Left lobe of liver (tissue), 2 donors: Measurements from ENCODE around the gene CFAP90. TPM values are rescaled to one million over a fixed set of nuclear protein-coding genes. Genes with fewer than 3 reads are reported as not detected.

Experiments used
- ATAC-seq: fragments of 200-7000 bp; cut with Tn5 transposase; one replicate; pipeline ENCODE4 v1.9.1; 2020; ENCODE audit warnings: mild to moderate bottlenecking, moderate library complexity
- DNase-seq: peaks from one replicate; pipeline ENCODE4 v3.0.0-alpha.2; 2020; ENCODE audit warnings: low spot score
- total RNA-seq: library from RNA; stranded (reverse); gene quantifications from one replicate; pipeline ENCODE4 v1.2.1, GENCODE V29; 2021
- donor health status: DM: no; HTN: no; CAD: no; lungs with moderate emphysema.
- donor health status: DM: no; HTN: yes; CAD: no.

CFAP90 gene
- total RNA-seq, 1 donor from 2014 or later = 0.48 TPM

GRCh38 chr5:7827610-7828009 lies 23.3 kb downstream of the CFAP90 start:
- ATAC-seq (no peak), DNase-seq (no peak)

DNA sequence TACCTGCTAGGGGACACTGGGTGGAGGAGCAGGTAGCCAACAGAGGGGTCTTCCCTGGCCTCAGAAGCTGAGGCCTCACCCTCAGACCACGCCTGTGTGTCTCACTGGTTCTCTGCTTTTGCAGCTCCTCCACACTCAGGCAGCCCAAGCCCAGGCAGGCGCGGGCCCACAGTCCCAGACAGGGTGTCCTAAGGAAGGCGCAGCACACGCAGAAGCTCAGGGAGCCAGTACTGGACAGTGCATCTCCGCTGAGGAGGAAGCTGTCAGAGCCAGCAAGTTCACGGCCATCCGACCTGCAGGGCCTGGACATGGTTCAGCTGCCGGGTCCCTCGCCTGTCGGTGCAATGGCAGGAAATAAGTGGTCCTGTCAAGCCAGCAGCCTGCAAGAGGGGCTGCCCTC lies 25.3 kb downstream of the CFAP90 start:
- no peak for DNase-seq
- no peak for ATAC-seq

- DNase-seq (no peak), ATAC-seq (no peak)
These were observed 25.9 kb downstream of the CFAP90 start for GRCh38 chr5:7824995-7825394.

DNA sequence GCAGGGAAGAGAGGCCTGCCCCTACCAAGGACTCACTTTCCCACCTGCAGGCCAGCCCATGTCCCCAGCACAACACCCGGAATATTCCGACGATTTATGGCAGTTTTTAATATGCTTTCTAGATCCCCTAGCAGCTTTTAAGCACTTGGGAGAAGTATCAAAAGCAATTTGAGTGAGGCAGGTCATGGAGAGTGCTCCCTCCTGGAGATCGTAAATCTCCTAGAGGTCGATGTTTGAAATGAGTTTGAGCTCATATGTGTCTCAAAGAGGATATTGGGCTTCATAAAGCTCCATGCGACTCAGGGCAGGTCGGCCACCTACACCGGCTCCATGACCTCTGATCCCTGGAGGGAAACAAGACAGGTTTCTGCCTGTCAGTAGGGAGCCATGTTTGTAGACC lies 27.3 kb downstream of the CFAP90 start:
- no peak for DNase-seq
- no peak for ATAC-seq

- no peak for ATAC-seq
- no peak for DNase-seq
These were observed 28.5 kb downstream of the CFAP90 start for GRCh38 chr5:7822449-7822848.

GRCh38 chr5:7816535-7816901 lies 34.4 kb downstream of the CFAP90 start:
- ATAC-seq = peak; percentile 23

GRCh38 chr5:7815892-7816534 lies 34.9 kb downstream of the CFAP90 start:
- ATAC-seq = peak; percentile 100

More at GRCh38 chr5:7816535-7816901, 34.4 kb downstream of the CFAP90 start:
- no peak for DNase-seq

DNA sequence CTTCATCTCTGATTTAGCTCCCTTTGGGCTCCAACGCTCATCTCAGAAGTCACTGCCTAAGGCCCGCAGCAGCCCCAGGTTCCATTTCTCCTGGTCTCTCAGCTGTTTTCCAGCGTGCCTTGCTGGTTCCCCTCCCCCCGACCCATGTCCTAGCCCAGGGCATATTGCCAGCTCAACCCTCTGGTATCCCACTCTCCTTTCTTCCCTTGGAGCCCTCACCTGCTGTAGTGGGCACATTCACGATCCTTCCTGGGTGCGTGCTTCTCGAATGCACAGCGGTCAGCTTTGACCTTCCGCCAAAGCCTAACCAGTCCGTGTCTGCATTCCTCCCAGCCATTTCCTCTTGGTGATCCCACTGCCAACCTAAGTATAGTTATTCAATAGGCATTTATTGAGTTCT lies 36.1 kb downstream of the CFAP90 start:
- no peak for ATAC-seq
- no peak for DNase-seq

More at GRCh38 chr5:7815892-7816534, 34.9 kb downstream of the CFAP90 start:
- peak; percentile 72 for DNase-seq

DNA sequence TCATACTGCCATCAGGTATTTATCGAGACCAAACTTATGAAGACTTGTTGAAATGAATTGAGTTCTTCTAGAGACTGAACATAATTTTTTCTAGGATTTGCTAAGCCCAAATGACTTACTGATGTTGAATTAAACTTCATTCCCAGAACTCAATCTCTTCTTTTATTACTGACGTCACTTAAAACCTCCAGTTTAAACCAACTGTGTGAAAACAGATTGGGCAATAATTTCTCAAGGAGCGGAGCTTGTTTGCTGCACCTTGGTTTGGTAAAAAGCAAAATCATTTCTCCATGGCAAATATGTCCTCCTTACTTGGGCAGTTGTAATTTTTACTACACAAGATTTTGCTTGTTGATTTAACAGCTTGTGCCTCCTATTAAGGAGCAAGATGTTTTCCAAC lies 37.4 kb downstream of the CFAP90 start:
- DNase-seq (no peak), ATAC-seq (no peak)

DNA sequence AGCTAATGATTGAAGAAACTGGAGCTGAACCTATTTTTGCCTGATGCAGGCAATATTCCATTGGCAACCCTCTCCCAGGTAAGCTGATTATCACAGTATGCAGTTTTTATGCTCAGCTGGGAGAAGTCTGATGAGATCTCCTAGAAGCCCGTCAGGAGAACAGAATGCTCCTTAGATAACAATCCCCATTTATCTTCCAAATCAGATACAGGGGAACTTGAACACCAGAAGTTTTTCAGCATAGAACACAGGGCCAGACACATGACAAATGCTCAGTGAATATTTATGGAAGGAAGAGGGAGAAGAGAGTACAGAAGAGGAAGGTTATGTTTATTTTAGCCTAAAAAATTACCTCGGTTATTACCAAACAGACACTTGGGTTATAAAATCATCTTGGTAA lies 37.9 kb downstream of the CFAP90 start:
- ATAC-seq = no peak

DNA sequence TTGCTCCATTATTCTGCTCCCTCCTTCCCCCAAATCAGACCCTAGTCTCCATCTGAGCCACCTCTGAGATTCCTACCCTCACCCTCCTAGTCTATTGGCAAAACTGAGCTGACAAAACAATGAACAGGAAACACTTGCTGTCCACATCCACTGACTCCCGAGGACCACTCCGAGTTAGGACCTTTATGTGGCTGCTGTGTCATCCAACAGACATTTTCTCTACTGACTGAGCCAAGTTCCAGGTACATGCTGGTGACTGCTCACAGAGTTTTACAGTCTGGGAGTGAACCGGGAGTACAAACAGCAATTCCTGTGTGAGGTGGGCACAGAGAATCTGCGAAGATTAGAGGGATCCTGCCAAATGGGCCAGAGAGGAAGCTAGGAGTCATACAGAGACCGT lies 39.2 kb downstream of the CFAP90 start:
- DNase-seq (no peak), ATAC-seq (no peak)

More for the DNA sequence above, 37.9 kb downstream of the CFAP90 start:
- no peak for DNase-seq

DNA sequence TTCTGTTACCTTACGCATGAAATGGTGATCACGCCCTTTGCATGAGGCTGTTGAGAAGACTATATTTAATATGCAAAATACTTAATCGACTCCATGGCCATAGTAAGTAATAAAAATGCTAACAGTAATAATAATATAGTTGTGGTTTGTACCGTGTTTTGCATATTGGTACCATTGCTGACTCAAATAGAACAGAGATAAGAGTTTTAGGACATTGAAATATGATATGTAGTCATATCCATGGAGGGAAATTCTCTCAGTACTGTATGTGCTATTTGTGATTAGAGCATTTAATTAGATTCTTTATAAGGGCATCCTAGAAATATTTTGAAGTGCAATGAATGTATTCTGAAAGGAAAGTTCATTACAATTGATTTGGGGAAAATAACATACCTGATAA lies 41.9 kb downstream of the CFAP90 start:
- ATAC-seq (no peak), DNase-seq (no peak)

- DNase-seq = no peak
- ATAC-seq = peak; percentile 40
These were observed 45.6 kb downstream of the CFAP90 start for GRCh38 chr5:7805379-7805778.

DNA sequence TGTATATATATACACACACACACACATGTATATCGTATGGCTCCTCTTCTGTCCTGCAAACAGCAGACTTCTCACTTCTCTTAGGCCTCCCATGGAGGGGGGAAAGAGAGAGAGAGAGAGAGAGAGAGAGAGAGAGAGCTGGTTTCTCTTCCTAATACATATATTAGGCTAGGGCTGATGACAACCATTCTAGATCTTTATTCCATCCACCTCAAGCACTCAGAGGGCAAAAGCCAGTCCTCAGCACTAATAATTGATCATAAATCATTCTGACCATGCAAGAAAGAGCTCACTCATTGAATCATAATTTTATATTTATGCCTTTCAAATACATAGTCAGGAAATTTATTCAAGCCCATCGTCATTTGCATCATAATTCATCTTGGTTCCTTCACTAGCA lies 47.0 kb downstream of the CFAP90 start:
- no peak for DNase-seq
- no peak for ATAC-seq

DNA sequence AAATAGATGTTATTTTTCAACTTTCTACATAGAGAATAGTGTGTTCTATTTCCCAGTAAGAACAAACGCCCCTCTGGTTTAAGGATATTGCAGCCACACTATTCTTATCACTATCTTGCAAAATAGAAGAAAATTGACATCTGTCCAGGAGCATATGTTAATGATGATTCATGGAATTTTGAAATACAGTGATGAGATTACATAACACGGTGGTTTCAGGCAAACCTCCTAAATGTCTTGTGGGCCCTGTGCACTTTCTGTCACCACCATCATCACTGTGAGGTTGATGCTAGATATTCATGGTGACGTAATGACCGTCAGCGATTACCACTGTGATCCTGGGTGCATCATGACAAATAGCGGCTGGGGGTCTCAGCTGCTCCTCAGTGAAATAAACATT lies 48.1 kb downstream of the CFAP90 start:
- ATAC-seq (no peak), DNase-seq (no peak)

DNA sequence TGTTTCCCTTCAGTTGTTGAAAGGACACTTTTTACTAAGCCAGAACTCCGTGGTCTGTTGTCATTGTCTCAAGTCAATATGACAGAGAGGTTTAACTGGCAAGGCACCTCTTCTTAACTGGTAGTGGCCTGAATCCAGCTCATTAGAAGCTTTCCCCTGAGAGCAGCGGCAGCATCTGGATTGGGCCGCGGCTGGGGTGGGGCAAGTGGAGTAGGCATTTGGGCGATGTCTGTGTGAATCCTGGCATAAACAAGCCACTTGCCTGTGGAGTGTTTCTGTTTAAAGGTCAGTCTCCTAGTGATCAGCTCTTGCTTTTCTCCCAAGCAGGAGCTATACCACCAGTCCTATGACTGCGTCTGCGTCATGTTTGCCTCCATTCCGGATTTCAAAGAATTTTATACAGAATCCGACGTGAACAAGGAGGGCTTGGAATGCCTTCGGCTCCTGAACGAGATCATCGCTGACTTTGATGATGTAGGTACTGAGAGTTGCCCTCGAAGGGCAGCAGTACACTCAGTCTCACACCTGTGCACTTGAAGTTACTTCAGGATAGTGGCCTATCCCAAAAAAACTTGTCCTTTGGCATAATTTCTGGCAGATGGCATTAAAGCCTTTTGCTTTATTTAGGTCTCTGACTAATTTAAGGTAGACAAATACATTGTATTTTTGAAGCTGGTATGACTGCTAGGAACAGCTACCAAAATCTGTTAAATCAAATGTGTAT lies 48.9 kb downstream of the CFAP90 start:
- DNase-seq (no peak), ATAC-seq (no peak)

- DNase-seq = no peak
- no peak for ATAC-seq
These were observed 55.6 kb downstream of the CFAP90 start for GRCh38 chr5:7795306-7795705.

DNA sequence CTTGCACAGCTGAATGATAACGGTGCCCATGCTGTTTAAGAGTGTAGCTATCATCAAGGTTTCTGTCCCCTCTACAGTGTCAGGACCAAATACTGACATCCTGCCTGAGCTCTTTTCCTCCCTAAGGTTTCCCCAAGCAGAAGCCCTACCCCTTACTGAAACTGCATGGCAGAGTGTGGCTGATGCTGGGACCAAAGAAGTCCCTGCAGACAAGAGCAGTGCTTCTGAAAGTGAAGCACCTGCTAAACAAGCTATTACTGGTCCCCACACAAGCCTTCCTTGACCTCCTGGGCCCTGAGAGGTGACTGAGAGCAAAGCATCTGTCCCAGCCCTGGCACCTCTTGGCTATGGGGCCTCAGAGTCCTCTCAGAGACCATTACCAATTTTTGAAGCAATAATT lies 56.1 kb downstream of the CFAP90 start:
- ATAC-seq = no peak
- no peak for DNase-seq

GRCh38 chr5:7794311-7794710 lies 56.6 kb downstream of the CFAP90 start:
- ATAC-seq (no peak), DNase-seq (no peak)

DNA sequence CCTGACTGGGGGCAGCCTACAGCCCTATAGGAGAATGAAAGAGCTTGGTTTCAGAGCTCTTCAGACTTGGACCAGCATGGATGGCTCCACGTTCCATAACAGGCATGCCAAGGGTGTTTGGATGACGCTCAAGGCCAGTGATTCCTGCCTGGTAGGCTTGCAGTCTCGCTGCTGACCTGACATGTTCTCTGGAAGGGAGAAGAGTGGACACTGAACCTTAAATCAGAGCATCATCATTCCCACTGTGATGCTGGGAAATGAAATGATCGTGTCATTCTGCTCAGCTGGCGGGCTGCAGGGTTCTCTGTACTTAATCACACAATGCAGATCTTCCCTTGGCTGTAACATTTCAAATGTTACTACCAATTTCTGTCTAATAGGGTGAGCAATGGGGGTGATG lies 57.0 kb downstream of the CFAP90 start:
- no peak for ATAC-seq
- no peak for DNase-seq

GRCh38 chr5:7789567-7789966 lies 61.4 kb downstream of the CFAP90 start:
- ATAC-seq (no peak), DNase-seq (no peak)

GRCh38 chr5:7787770-7788169 lies 63.2 kb downstream of the CFAP90 start:
- DNase-seq (no peak), ATAC-seq (no peak)
